Measurements from ENCODE around the gene CDKN2AIP.
A peak's percentile ranks its signal among the peaks of the same experiment; 100 is the strongest.
"Not testable (repeated sequence)": the region's sequence is repeated elsewhere in the genome, so short reads cannot be mapped to it uniquely, and the experiment has no call there.

CDKN2AIP gene

DNA sequence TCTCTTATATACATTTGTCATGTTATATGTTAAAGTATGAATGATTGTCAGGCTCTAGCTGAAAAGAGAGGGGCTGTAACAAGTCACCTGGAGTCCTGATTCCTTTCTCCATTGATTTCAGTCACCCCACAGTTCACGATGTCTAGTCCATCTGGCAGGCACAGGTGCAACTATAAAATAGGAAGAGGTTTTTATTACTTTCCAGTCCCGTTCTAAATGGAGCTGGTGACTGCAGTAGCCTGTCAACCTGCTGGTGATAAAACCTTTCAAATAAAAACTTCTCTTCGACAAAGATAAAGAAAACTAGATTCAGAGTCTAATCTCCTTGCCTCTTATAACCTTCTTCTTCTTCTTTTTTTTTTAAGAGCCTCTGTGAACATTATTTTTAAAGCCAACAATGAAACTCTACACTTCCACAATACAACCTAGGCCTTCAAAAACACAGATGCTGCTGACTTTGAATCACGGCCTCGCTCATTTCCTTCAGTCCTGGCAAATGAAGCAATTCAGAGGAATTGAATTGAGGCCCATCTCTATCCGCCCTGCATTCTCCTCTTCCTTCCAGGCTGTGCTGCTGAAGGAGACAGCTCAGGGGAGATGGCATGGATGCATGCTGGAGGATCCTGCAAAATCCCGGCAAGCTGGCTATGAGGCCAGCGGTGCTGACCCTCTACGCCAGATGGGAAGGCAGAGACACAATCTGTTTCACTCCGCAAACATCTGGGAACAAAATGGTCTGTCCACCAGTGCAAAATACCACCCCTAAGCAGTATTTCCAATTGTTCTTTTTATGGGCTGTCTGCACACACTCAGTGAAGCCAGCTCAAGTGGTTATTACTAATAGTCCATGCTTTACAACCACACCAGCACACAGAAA lies 27.3 kb upstream of the CDKN2AIP start:
- no peak for DNase-seq

DNA sequence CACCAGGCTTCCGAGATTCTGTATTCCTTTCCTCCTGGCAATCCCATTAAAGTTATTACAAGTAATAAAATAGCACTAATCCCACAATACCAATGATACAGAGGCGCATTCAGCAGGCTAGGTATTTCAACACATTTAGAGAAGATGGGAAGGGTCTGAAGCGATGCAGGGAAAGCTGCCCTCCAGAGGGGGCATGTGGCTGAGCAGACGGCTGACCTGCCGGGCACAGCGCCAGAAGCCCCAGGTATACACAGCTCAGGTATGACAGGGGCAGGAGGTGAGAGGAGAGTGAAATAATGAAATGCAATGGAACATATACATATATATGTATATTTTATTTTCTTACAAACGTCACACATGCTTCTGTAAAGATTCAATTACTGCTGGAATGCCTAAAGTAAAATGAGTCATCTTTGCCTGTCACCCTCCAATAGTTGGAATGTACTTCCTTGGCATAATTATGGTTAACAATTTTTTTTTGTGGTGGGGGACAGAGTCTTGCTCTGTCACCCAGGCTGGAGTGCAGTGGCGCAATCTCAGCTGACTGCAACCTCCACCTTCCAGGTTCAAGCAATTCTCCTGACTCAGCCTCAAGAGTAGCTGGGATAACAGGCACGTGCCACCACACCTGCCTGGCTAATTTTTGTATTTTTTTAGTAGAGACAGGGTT lies 21.3 kb upstream of the CDKN2AIP start:
- no peak for DNase-seq

DNA sequence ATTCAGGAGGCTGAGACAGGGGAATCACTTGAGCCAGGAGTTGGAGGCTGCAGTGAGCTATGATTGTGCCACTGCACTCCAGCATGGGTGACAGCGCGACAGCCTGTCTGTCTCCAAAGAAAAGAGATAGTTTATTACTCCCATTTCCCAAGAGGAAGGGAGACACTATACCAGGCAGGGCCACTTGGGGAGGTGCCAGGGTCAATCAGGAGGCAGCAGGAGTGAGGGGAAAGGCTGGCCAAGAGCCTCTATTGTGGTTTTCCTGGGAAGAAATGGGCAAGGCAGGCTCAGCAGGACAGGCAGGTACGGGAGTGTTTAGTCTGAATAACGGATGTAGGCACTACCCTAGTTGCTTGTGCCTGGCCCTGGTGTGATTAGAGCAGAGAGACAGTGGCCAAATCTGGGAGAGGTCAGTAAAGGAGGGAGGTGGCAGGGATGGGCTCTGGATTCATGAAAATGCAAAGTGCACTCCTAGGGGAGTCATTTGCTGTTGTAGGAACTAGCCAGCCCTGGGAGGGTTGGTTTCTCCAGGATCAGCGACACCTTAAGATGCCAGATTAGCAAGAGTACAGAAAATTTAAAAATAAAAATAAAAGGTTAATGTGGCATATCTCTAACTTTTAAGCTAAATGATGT lies 20.2 kb upstream of the CDKN2AIP start:
- DNase-seq = no peak

DNA sequence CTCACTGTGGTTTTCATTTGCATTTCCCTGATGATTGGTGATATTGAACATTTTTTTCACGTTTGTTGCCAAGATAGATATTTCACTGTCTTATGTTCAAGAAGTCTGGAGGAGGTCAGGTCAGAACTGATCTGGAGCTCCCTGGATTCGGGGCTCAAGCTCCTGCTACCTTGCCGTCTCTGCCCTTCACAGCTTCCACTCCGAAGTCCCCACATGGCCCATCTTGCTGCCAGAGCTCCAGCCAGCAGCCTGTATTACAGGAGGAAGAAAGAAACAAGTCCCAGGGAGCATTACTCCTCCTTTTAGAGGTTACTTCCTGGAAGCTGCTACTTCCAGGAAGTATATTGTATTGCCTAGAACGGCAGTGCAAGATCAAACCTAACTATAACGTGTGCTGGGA lies 17.9 kb upstream of the CDKN2AIP start:
- no peak for DNase-seq

DNA sequence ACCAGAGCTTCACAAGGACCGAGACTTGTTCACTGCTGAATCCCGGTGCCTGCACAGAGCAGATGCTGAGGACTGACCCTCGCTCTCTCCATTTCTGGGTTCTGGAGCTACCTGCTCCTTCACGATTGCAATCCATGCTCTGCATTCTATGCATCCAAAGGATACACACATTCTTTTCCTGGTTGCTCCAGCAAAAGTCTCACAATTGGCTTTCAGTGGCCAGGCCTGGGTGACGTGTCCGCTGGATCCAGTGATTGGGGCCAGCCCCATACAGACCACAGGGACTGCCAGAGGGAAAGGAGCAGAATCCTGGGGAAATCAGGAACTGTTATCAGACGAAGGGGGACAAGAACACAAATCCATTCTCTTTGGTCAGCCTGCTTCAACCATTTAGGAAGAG lies 14.9 kb upstream of the CDKN2AIP start:
- DNase-seq = no peak

- DNase-seq = no peak
Measured at GRCh38 chr4:183430317-183430993, 14.0 kb upstream of the CDKN2AIP start.

DNA sequence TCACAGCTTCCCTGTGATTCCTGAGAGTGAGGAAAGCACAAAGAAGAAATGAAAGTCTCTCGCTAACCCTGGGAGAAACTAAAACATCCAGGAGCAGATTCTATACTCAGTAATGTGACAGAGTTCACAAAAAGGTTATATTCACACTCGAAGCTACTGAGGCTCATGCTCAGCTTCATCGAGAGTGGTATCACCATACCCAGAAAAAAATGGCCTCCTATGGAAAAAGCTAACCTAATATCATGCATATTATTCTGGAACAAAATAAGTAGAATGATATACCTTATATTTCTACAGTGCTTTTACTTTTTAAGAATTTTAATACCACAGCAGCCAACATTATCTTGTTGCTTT lies 13.5 kb upstream of the CDKN2AIP start:
- no peak for DNase-seq

DNA sequence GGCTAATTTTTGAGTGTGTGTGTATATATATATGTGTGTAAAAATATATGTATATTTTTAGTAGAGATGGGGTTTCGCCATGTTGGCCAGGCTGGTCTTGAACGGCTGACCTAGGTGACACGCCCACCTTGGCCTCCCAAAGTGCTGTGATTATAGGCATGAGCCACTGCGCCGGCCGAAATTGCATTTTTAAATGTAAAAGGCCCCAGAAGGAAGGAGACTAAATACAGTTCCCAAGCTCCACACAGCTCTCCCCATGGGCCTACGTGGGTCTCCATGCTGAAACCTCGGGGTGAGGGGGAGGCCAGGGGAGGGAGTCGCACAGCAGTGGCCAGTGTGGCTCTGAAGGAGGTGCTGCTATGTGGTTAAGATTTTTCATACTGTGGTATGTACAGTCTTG lies 12.8 kb upstream of the CDKN2AIP start:
- DNase-seq = no peak

- DNase-seq = not testable (repeated sequence)
Measured at GRCh38 chr4:183433183-183433582, 11.3 kb upstream of the CDKN2AIP start.

DNA sequence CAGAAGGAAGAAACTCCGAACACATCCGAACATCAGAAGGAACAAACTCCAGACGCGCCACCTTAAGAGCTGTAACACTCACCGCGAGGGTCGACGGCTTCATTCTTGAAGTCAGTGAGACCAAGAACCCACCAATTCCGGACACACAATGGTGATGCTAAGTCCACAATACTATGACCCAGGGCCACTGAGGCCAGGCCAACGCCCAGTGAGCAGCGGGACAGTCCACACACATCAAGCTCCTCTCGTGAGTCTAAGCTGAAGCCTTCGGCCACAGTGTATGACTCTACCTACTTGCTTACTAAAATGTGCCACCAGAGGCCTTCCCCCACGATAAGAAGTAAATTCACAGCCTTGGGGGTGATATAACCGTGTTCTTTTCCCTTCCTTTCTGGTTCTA lies 10.2 kb upstream of the CDKN2AIP start:
- DNase-seq = no peak

DNA sequence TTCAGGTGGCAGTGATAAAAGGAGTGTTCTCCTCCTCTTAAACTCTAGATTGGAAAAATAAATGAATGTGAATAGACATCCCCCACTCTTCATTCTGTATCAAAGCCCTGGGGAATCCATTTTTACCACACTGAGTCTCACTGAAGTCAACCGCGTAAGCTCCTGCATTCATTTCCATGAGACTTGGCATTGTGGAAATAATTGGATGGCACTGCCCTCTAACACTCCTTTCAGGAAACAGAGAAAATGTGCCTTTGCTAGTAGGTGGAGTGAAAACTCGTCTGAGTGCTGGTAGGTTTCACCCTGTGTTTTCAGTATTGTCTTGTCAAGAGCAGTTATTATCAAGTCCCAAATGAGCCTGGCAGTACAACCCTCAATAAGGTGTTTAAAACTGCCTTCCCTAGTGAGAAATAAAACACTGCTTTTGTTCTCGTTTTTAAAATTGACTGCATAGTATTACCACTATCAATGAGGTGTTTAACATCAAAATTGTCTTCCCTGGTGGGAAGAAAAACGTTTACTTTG lies 9.7 kb upstream of the CDKN2AIP start:
- peak; percentile 56 for DNase-seq

DNA sequence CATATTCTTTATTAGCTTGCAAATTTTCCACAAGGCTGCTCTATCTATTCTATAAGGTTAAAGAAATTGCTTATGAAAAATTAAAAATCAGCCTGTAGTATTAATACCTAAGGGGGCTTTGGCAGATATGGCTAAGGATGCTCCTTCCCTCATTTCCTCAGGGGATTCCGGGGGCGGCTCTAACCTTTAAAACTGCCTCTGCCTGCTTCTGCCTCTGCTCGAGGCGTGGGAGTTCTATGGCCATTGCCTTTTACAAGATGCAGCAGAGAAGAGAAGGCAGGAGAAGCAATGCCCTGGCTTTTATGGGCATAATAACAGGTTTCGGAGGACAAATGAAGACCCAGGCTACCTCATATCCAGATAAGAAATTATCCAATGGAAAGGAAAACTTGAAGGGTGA lies 8.6 kb upstream of the CDKN2AIP start:
- DNase-seq = no peak

DNA sequence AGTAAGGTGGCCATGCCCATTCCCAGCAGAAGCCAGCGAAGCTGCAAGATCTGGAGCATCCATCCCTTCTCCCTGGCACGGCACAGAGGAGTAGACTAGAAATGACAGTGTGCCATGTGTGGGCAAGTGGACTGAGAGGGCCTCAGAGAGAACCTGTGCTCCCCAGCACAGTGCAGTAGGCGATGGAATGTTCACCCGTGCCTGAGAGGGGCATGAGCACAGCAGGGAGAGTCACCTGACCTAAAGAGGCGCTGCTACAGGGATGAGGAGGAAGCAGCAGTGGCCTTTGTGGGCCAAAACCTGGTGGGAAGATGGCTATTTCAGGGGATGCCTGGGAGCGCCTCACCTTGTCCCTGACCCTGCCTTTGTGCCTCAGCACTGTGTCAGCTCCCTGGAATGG lies 8.0 kb upstream of the CDKN2AIP start:
- no peak for DNase-seq

DNA sequence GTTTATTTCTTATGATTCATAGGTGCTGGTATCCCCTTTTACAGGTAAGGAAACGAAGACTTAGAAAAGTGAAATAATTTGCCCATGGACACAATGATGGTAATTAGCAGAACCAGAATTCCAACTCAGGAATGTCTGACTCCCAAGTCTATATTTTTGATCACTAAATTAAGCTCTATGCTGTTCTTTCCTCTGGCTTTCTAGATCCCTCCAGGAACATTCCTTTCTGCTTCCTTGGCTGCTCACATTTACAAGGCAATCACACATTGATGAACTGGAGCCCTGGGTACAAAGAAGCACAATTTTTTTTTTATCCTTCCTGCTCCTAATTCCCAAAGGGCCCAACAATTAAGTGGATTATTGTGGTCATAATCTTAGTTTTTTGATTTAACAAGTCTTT lies 7.0 kb upstream of the CDKN2AIP start:
- no peak for DNase-seq

GRCh38 chr4:183438458-183439113 lies 5.8 kb upstream of the CDKN2AIP start:
- DNase-seq = no peak

GRCh38 chr4:183441276-183441675 lies 3.2 kb upstream of the CDKN2AIP start:
- no peak for DNase-seq

DNA sequence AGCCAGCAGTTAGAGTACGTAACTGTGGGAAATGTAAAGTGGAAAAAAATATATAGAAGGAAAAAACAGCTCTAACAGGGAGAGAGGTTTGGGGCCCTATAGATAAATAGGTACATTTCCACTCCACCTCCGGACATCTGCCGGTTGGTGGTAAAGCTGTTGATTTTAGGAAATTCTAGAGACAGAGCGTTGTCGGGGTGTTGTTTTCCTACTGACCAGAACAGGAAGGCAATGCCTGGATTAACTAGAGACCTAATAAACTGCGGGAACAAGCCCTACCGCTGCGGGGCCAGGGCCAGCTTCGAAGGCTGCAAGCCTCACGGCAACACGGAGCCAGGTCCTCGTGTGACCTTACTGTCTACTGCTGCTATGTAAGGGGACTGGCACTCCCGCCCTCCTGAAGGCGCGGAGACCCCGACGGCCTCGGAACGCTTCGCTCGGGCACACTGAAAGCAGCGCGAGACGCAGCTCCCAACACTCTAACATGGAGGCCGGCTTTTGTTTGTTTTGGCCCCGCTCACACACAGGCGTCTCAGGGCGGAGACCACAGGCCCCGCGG lies 702 bp upstream of the CDKN2AIP start:
- no peak for DNase-seq

- no peak for DNase-seq
Measured at GRCh38 chr4:183445097-183445428, 627 bp downstream of the CDKN2AIP start.

DNA sequence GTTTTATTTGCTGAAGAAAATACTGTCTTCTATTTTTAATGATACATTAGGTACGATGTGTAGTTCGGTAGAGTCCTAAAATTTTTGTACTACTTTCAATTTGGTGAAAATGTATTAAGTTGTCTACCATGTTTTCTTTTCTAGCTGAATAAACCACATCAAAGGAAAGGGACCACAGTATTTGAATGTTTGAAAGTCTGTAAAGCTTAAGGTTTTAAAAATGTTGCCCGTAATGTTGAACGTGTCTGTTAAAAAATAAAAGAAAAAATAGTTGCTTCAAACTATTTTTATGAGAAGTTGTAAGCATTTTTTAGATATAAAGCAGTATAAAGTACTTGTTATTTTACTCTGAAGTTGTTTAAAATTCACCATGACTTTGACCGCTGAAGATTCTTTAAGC lies 3.2 kb downstream of the CDKN2AIP start:
- DNase-seq = no peak

DNA sequence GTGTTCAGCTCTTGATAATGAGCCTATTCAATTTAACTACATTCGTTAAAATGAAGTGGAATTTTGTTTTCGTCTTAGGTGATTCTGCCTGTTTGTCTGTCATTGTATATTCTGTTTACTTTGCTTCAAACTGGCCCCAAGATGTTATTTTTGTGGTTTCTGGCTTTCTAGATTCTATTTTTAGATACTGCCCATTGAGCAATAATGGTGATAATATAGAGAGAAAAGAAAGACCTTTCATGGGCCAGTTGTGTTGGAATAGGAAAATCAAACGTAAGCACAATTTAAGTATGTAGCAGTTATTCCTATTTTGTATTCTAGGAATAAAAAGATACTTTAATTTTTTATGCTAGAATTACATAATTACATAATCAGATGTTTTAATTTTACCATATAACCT lies 4.0 kb downstream of the CDKN2AIP start:
- no peak for DNase-seq

GRCh38 chr4:183449193-183449882 lies 4.9 kb downstream of the CDKN2AIP start:
- no peak for DNase-seq

- no peak for DNase-seq
Measured at GRCh38 chr4:183450108-183450507, 5.7 kb downstream of the CDKN2AIP start.

All from retina (tissue), 1 donor.